Parathyroid adenoma (tissue), 2 donors: Measurements from ENCODE around the gene SLC24A4.

Experiments
- H2AFZ ChIP-seq: fragments of 300-600 bp; sonication (generic); one replicate; pipeline ENCODE4 v1.7.0; 2017; ENCODE audit warnings: antibody characterized with exemption, mild to moderate bottlenecking
- H3K27ac ChIP-seq: fragments of 300-600 bp; sonication (generic); one replicate; pipeline ENCODE4 v1.7.0; 2017
- H3K27me3 ChIP-seq: fragments of 300-600 bp; sonication (generic); one replicate; pipeline ENCODE4 v1.7.0; 2017; ENCODE audit warnings: low read length; ENCODE audit not compliant: control insufficient read depth, insufficient read depth
- H3K36me3 ChIP-seq: fragments of 300-600 bp; sonication (generic); one replicate; pipeline ENCODE4 v1.7.0; 2017; ENCODE audit warnings: low read length; ENCODE audit not compliant: control insufficient read depth, insufficient read depth
- H3K4me1 ChIP-seq: fragments of 300-600 bp; sonication (generic); one replicate; pipeline ENCODE4 v1.7.0; 2017; ENCODE audit warnings: control low read depth
- H3K4me2 ChIP-seq: fragments of 300-600 bp; sonication (generic); one replicate; pipeline ENCODE4 v1.7.0; 2017; ENCODE audit warnings: low read length
- H3K4me3 ChIP-seq: fragments of 300-600 bp; sonication (generic); one replicate; pipeline ENCODE4 v1.7.0; 2017; ENCODE audit warnings: low read depth, low read length
- H3K79me2 ChIP-seq: fragments of 300-600 bp; sonication (generic); one replicate; pipeline ENCODE4 v1.7.0; 2017; ENCODE audit warnings: control low read depth
- H3K9ac ChIP-seq: fragments of 300-600 bp; sonication (generic); one replicate; pipeline ENCODE4 v1.7.0; 2017; ENCODE audit warnings: mild to moderate bottlenecking
- H3K9me3 ChIP-seq: fragments of 300-600 bp; sonication (generic); one replicate; pipeline ENCODE4 v1.7.0; 2017; ENCODE audit warnings: low read length; ENCODE audit not compliant: control insufficient read depth
- TF ChIP-seq, protein P1 (sequence below): fragments of 300-600 bp; sonication (generic); IDR thresholded peaks from one replicate; pipeline ENCODE4 v1.7.0; 2017; ENCODE audit warnings: antibody characterized with exemption, mild to moderate bottlenecking
- donor health status: primary hyperparathyroidism.

The SLC24A4 gene

GRCh38 chr14:92302481-92302880, 20.5 kb upstream of the SLC24A4 start:
- no peak overlapping the region for H3K4me3 ChIP-seq
- H3K27ac ChIP-seq, result no peak overlapping the region
- no peaks in the 10 kb centered on the region for H3K4me1 ChIP-seq
- no peak overlapping the region for H3K9ac ChIP-seq
- H2AFZ ChIP-seq, result no peak overlapping the region
- no peak overlapping the region for H3K4me2 ChIP-seq
- H3K27me3 ChIP-seq, result no peaks in the 10 kb centered on the region
- H3K36me3 ChIP-seq, result no peaks in the 10 kb centered on the region
- H3K79me2 ChIP-seq, result no peaks in the 10 kb centered on the region
- TF ChIP-seq, protein P1, sequence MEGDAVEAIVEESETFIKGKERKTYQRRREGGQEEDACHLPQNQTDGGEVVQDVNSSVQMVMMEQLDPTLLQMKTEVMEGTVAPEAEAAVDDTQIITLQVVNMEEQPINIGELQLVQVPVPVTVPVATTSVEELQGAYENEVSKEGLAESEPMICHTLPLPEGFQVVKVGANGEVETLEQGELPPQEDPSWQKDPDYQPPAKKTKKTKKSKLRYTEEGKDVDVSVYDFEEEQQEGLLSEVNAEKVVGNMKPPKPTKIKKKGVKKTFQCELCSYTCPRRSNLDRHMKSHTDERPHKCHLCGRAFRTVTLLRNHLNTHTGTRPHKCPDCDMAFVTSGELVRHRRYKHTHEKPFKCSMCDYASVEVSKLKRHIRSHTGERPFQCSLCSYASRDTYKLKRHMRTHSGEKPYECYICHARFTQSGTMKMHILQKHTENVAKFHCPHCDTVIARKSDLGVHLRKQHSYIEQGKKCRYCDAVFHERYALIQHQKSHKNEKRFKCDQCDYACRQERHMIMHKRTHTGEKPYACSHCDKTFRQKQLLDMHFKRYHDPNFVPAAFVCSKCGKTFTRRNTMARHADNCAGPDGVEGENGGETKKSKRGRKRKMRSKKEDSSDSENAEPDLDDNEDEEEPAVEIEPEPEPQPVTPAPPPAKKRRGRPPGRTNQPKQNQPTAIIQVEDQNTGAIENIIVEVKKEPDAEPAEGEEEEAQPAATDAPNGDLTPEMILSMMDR, result no peak
- no peaks in the 10 kb centered on the region for H3K9me3 ChIP-seq

DNA sequence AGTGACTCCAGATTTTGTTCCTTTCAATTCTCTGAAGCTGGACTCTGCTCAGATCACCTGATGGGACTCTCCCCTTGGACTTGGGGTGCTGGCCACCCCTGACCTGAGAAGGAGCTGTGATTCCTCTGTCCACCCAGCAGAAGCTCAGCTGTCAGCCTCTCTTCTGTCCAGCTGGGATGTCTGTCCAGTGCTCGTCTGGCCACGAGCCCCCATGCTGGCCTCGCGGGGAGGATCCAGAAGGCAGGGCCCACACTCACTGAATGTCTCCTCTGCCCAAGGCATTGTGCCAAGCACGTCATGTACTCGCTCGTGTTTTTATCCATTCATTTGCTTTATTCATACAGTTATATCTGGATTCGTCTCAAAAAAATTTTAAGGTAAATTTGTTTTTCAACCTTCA, 14.2 kb upstream of the SLC24A4 start:
- no peak overlapping the region for H3K27ac ChIP-seq
- H3K9ac ChIP-seq, result no peak overlapping the region
- H3K4me2 ChIP-seq, result no peak overlapping the region
- TF ChIP-seq, protein P1, result no peak
- H3K36me3 ChIP-seq, result no peaks in the 10 kb centered on the region
- H3K27me3 ChIP-seq, result no peaks in the 10 kb centered on the region
- H2AFZ ChIP-seq, result no peak overlapping the region
- H3K4me1 ChIP-seq, result no peaks in the 10 kb centered on the region
- H3K9me3 ChIP-seq, result no peaks in the 10 kb centered on the region
- H3K4me3 ChIP-seq, result no peak overlapping the region
- no peaks in the 10 kb centered on the region for H3K79me2 ChIP-seq

DNA sequence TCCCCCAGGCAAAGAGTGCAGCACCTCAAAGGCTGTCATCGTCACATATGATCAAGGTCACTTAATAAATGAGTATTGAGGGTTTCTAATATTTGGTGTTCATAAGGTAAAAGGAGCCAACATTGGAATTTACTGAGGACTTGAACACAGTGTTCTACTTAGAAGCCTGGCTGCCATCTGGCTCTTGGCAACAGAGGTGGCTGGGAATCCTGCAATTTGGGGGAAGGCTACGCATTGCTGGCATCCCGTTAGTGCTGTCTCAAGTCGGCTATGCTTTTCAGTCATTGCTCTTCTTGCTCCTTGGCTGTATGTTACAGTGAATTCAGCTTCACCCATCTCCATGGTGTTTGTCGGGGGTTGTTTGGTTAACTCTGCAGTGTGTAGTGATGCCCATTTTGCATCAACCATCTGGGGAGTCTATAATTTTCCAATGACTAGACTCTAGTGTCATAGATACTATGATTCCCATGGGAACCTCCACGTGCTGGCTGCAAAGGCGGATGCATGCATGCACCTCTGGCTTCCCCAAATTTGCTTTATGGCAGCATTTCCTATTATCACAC, 12.9 kb upstream of the SLC24A4 start:
- Histone ChIP-seq H3K27me3 (no peaks in the 10 kb centered on the region), H3K27ac (no peak overlapping the region)
- TF ChIP-seq, protein P1, result no peak

DNA sequence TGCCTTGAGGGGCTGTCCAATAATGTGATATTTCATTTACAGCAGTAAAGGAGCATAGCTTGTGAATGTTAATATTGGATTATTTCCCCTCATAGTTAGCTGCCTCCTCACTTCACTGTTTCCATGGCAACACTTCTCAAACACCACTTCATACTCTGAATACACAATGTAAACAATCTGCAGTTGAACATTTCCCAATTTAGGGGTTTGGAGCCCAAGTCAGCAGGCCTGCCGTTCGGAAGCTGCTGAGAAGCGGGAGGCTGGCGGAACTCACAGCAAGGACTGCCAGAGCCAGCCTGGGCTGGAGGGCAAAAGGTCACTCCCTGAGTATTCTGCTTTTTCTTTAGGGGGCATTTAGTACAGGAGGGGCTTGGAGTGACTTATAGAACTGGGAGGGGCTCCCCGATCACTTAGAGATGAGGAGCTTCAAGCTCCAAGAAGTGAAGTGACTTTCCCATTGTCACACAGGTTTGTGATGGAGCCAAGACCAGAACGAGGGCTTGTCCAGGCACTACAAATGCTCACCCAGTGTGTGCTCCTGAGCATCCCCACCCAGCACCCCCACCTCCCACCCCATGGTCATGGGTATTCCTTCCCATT, 12.1 kb upstream of the SLC24A4 start:
- TF ChIP-seq, protein P1, result no peak
- Histone ChIP-seq H3K27ac (no peak overlapping the region), H3K4me3 (no peak overlapping the region), H3K4me2 (no peak overlapping the region), H2AFZ (no peak overlapping the region), H3K9ac (no peak overlapping the region), H3K79me2 (no peaks in the 10 kb centered on the region), H3K36me3 (no peaks in the 10 kb centered on the region), H3K27me3 (no peaks in the 10 kb centered on the region), H3K9me3 (no peaks in the 10 kb centered on the region), H3K4me1 (no peaks in the 10 kb centered on the region)

More for the DNA sequence above, 12.9 kb upstream of the SLC24A4 start:
- Histone ChIP-seq H3K4me2 (no peak overlapping the region), H3K9me3 (no peaks in the 10 kb centered on the region), H3K79me2 (no peaks in the 10 kb centered on the region), H3K36me3 (no peaks in the 10 kb centered on the region), H3K9ac (no peak overlapping the region), H3K4me3 (no peak overlapping the region), H3K4me1 (no peaks in the 10 kb centered on the region), H2AFZ (no peak overlapping the region)

GRCh38 chr14:92314182-92314581, 8.8 kb upstream of the SLC24A4 start:
- Histone ChIP-seq H3K9ac (no peak overlapping the region), H3K36me3 (no peaks in the 10 kb centered on the region), H3K79me2 (no peaks in the 10 kb centered on the region), H3K4me3 (no peak overlapping the region), H3K27me3 (no peaks in the 10 kb centered on the region), H2AFZ (no peak overlapping the region), H3K27ac (no peak overlapping the region), H3K9me3 (no peaks in the 10 kb centered on the region), H3K4me2 (no peak overlapping the region), H3K4me1 (no peaks in the 10 kb centered on the region)
- TF ChIP-seq, protein P1, result no peak
